Measurements from ENCODE around the gene LST1. TPM values are rescaled to one million over a fixed set of nuclear protein-coding genes. Genes with fewer than 3 reads are reported as not detected.

Gene LST1
- total and polyA plus RNA-seq, 2 of the 8 experiments (the other 6 are each of a cell fraction or from before 2014, with no cell fraction given): not detected

- Histone ChIP-seq H3K27me3 (replicated peaks in 1 of 4; ENCODE audit: control insufficient read depth in 3 of 4, extremely low read depth in 1 of 4, insufficient read depth in 3 of 4, low read length in 3 of 4) (no peaks in the 10 kb centered on the region), H4K91ac (replicated peaks; ENCODE audit: insufficient read length, low read length) (no peak overlapping the region), H3K9me3 (ENCODE audit: insufficient read depth in 2 of 2, low read depth in 1 of 2, low read length in 1 of 2) (no peaks in the 10 kb centered on the region), H2AFZ (ENCODE audit: low read length) (no peak overlapping the region), H3K9ac (replicated peaks in 1 of 4; ENCODE audit: extremely low read depth in 1 of 4, low read depth in 3 of 4, low read length in 3 of 4) (no peak overlapping the region), H3K4me2 (ENCODE audit: insufficient read depth in 1 of 2, low read depth in 2 of 2, low read length in 2 of 2) (no peak overlapping the region), H2BK5ac (ENCODE audit: low read depth, low read length) (no peak overlapping the region), H4K5ac (ENCODE audit: insufficient read length, low read depth, low read length) (no peak overlapping the region), H3K18ac (ENCODE audit: extremely low read depth, low read length) (no peak overlapping the region), H3K27ac (ENCODE audit: low read depth, low read length) (no peak overlapping the region), H3K36me3 (ENCODE audit: control insufficient read depth in 2 of 4, insufficient read depth in 4 of 4, low read length in 3 of 4) (no peaks in the 10 kb centered on the region), H3K4me1 (replicated peaks in 1 of 4; ENCODE audit: control insufficient read depth in 3 of 4, insufficient read depth in 4 of 4, low read length in 3 of 4) (no peaks in the 10 kb centered on the region; a peak in 1 of 7 replicates), H3K79me1 (ENCODE audit: low read depth, low read length) (no peaks in the 10 kb centered on the region), H2AK5ac (ENCODE audit: low read depth, low read length) (no peak overlapping the region), H4K8ac (ENCODE audit: extremely low read depth, insufficient read depth, low read length) (no peak overlapping the region), H2BK12ac (ENCODE audit: low read depth, low read length) (no peak overlapping the region), H3K23ac (ENCODE audit: insufficient read length) (no peak overlapping the region), H3K79me2 (ENCODE audit: control insufficient read depth in 1 of 2, insufficient read depth in 2 of 2, low read length in 2 of 2) (no peaks in the 10 kb centered on the region), H2BK15ac (ENCODE audit: low read length) (no peak overlapping the region), H3K23me2 (ENCODE audit: low read depth, low read length) (no peaks in the 10 kb centered on the region), H3K56ac (replicated peaks; ENCODE audit: insufficient read length, low read depth, low read length) (no peak overlapping the region), H3K4ac (replicated peaks; ENCODE audit: insufficient read length, low read depth, low read length) (no peak overlapping the region), H3K14ac (ENCODE audit: insufficient read length) (no peak overlapping the region), H3K4me3 (ENCODE audit: extremely low read depth in 1 of 4, insufficient read depth in 2 of 4, low read depth in 3 of 4, low read length in 4 of 4) (no peak overlapping the region), H4K20me1 (replicated peaks in 1 of 2; ENCODE audit: control insufficient read depth in 1 of 2, insufficient read depth in 2 of 2, low read length in 2 of 2) (no peaks in the 10 kb centered on the region), H2BK120ac (replicated peaks; ENCODE audit: low read depth, low read length) (no peak overlapping the region), H2BK20ac (ENCODE audit: low read length) (no peak overlapping the region)
- POLR2A ChIA-PET (ENCODE audit: partially characterized antibody): interaction anchor here (0.7 to 2.7 kb wide), 6 partner anchors 13 to 68 kb away, joined by 3 to 8 read pairs (median 4); partner anchors contain the start of genes ATP6V1G2 and DDX39B
- FAIRE-seq (no peak), DNase-seq (ENCODE audit: low read depth in 1 of 2, low spot score in 2 of 2) (no peak)
- CTCF ChIA-PET (ENCODE audit: partially characterized antibody): interaction anchor here (0.7 to 21.1 kb wide), 8 partner anchors 12 to 83 kb away, joined by 3 to 613 read pairs (median 4); partner anchors contain the start of genes ATP6V1G2, DDX39B and NFKBIL1
- WGBS, 2 experiments (ENCODE audit: extremely low coverage in 1 of 2, insufficient coverage in 1 of 2, insufficient read length in 1 of 2, insufficient replicate concordance in 2 of 2, low coverage in 1 of 2, low lambda C conversion rate in 2 of 2, missing lambda C conversion rate in 1 of 2): 91% methylated on average over 8 of the region's 8 CpGs; no CpG with 5 or more reads in 1 of the 2 experiments
- TF ChIP-seq ATF2 (IDR thresholded peaks at IDR 0.05; ENCODE audit: low read length) (no peak), POU5F1 (IDR thresholded peaks at IDR 0.05; ENCODE audit: low read depth, low read length) (no peak), RNF2 (IDR thresholded peaks at IDR 0.05; ENCODE audit: borderline replicate concordance, low read depth, low read length, missing control alignments, poor library complexity, severe bottlenecking) (no peak), CEBPB (IDR thresholded peaks at IDR 0.05; ENCODE audit: low read depth, low read length) (no peak), CREB1 (IDR thresholded peaks at IDR 0.05) (no peak), CBX5 (IDR thresholded peaks at IDR 0.05; ENCODE audit: low read depth, low read length) (no peak), TBP (IDR thresholded peaks at IDR 0.05; ENCODE audit: low read depth, low read length) (no peak), GTF2F1 (IDR thresholded peaks at IDR 0.05; ENCODE audit: borderline replicate concordance, low read depth, low read length) (no peak), ATF3 (IDR thresholded peaks at IDR 0.05; ENCODE audit: insufficient read depth, low read depth, low read length) (no peak)
Measured at GRCh38 chr6:31609519-31610406, 23.7 kb downstream of the LST1 start.
